NT2/D1 (cell line): Measurements from ENCODE around the gene DLK2.
"Not testable (repeated sequence)": the region's sequence is repeated elsewhere in the genome, so short reads cannot be mapped to it uniquely, and the experiment has no call there.

Source experiments
- SUZ12 ChIP-seq: IDR thresholded peaks from 2 replicates; pipeline ENCODE4 v1.6.1; 2011; ENCODE audit not compliant: insufficient read length, insufficient read depth; ENCODE audit errors: extremely low read depth
- YY1 ChIP-seq: IDR thresholded peaks from 2 replicates; pipeline ENCODE4 v1.6.1; 2011; ENCODE audit not compliant: insufficient read length, insufficient read depth

DNA sequence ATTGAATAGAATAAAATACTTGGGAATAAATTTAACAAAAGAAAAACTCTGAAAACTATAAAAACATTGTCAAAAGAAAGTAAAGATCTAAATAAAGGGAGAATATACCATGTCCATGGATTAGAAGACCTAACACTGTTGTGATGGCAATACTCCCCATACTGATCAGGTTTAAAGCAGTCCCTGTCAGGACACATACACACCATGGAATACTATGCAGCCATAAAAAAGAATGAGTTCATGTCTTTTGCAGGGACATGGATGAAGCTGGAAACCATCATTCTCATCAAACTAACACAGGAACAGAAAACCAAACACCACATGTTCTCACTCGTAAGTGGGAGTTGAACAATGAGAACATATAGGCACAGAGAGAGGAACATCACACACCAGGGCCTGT is 44.6 kb downstream of the DLK2 start:
- not testable (repeated sequence) for TF ChIP-seq YY1, SUZ12
